H1 (cell line): ENCODE measurements around the gene TNP1. TPM values are rescaled to one million over a fixed set of nuclear protein-coding genes. Genes with fewer than 3 reads are reported as not detected.

Experiments used
- POU5F1 ChIP-seq: IDR thresholded peaks from 2 replicates; pipeline ENCODE4 v1.6.1; 2011; ENCODE audit warnings: low read depth, mild to moderate bottlenecking, low read length, moderate library complexity
- USF2 ChIP-seq: IDR thresholded peaks from 2 replicates; pipeline ENCODE4 v1.6.1; 2011; ENCODE audit warnings: low read length, improper control_type of control experiment
- polyA plus RNA-seq, 7 experiments: library from polyadenylated mRNA; depleted of rRNA in 3 of 7; stranded (reverse) in 5 of 7; unstranded in 2 of 7; fragments of >200 nt in 5 of 7; fragments of 200-250 nt in 2 of 7; gene quantifications; 1 replicate in 5 of 7; 2 replicates in 1 of 7; 4 replicates in 1 of 7; pipeline versions ENCODE4 v1.2.1 to v1.2.3, GENCODE V29; 2011 to 2013; ENCODE audit warnings: missing spikeins in 2 of 7, mixed read lengths in 2 of 7
- total RNA-seq: library from RNA; stranded (reverse); fragmentation: NEBNext Ultra II Directional; extraction: Animal tissue kit (Norgen Biotek cat#: 25700); gene quantifications from 2 replicates; pipeline ENCODE4 v1.2.1, GENCODE V29; 2021

Gene TNP1
- total and polyA plus RNA-seq, 2 of the 8 experiments (the other 6 are each of a cell fraction or from before 2014, with no cell fraction given) = not detected

- TF ChIP-seq USF2 = no peak
- TF ChIP-seq POU5F1 = no peak
- TF ChIP-seq, all 59 proteins: peak for 0
Measured at GRCh38 chr2:216871333-216871934, 11.6 kb upstream of the TNP1 start (continued).
